NCI-H345 (cell line): Measurements from ENCODE around the gene TBC1D3I.
"Not testable (repeated sequence)": the region's sequence is repeated elsewhere in the genome, so short reads cannot be mapped to it uniquely, and the experiment has no call there.

Experiments
- DNase-seq: peaks from one replicate; lab custom pipeline; 2025; lab: John Stamatoyannopoulos, UW

TBC1D3I gene

DNA sequence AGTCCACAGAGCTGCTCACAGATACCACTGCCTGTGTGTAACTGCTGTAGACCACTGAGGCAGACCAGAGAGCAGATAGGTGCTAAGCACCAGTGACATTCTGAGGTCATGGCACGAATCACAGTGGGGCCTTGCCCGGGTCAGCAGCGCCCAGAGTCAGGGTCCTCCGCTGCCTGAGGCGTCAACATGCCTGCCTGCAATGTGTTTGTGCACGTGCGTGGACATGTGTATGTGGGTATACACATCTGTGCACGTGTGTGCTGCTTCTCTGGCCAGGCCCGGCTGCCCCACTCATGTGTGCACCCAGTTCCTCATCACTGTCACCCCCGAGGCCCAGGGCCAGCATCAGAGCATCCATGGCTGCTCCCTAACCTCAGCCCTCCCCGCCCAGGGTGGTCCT lies at the start of gene TBC1D3I:
Gene TBC1D3I, minus strand, starts transcription at position 101 of the 400 bp plus-strand sequence. CDS start 1,585 bp downstream, outside the sequence.
- not testable (repeated sequence) for DNase-seq

DNA sequence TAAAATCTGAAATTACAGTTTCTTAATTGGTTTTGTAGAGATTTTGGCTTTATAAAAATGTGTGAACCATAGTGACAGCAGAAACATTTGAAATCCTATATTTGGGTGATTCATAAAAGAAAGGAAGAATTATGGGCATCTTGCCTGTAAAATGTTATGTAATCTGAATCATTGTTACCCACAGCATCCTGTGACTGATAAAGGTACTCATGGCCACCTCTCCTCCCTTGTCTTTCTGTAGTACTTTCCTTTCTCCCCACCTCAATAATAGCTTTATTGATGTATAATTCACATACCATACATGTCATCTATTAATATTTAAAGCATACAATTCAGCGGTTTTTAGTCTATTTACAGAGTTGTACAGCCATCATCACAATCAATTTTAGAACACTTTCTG lies 30.8 kb upstream of the TBC1D3I start:
- not testable (repeated sequence) for DNase-seq

DNA sequence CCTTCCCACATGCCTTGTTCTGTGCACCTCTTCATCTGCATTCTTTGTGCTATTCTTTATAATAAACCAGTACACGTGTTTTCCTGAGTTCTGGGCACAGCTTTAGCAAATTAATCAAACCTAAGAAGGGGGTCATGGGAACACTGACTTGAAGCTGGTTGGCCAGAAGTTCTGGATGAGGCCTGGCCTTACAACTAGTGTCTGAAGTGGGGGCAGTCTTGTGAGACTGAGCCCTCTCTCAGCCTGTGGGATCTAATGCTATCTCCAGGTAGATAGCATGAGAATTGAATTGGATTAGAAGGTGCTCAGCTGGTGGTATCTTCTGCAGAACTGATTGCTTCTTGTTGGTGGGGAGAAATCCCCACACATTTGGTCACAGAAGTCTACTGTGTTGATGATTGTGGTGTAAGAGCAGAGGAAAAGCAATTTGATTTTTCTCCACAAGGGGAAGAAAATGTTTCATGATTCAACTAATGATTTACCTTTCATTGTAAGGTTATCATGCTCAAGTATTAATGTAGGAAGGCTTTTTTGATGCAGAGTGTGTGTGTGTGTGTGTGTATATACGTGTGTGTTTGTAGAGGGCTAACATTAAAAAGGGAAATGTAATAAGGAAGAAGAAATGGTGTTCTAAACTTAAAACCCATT lies 25.7 kb upstream of the TBC1D3I start:
- not testable (repeated sequence) for DNase-seq

DNA sequence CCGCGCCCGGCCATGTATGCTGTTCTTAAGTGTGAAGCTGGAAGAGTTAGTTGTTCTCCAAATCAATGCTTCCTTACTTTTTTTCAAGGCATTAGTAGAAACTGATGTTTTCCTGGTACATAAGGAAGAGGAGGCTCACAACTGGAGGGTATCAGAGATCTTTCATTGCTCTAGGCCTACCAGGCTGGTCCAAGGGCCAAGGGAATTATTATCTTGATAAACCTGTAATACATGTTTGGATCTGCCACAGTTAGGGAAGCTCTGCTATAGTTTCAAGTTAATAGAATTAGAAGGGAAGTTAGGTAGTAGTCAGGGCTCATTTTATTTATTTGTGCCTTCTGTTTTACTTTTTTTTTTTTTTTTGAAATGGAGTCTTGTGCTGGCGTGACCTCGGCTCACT lies 19.8 kb upstream of the TBC1D3I start:
- not testable (repeated sequence) for DNase-seq

DNA sequence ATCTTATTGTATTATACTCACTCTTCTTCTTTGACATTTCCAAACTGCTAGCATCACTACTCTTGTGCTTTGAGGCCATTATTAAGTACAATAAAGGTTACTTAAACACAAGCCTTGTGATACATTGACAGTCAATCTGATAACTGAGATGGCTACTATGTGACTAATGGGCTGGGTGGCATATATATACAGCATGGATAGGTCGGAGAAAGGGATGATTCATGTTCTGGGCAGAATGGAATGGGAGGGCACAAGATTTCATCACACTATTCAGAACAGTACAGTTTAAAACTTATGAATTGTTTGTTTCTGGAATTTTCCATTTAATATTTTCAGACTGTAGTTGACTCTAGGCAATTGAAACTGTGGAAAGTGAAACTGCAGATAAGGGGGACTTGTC lies 18.9 kb upstream of the TBC1D3I start:
- not testable (repeated sequence) for DNase-seq

DNA sequence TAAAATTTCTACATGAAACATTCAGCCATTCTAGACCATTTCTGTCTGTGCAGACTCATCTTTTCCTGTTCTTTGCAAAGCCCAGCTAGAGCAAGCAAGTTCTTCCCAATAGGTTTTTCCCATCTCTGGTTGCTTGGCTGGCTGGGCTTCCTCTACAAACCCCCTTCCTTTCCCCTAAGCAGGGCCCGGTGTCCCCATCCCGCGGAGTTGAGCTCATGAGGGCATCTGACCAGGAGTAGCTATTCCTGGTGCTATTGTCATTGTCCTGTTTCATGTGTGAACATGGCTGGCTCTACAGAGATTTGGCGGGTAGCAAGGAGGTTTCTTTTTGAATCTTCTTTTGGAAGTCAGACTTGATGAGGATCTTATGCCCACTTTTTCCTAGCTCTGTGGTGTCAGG lies 22.3 kb downstream of the TBC1D3I start:
- not testable (repeated sequence) for DNase-seq

DNA sequence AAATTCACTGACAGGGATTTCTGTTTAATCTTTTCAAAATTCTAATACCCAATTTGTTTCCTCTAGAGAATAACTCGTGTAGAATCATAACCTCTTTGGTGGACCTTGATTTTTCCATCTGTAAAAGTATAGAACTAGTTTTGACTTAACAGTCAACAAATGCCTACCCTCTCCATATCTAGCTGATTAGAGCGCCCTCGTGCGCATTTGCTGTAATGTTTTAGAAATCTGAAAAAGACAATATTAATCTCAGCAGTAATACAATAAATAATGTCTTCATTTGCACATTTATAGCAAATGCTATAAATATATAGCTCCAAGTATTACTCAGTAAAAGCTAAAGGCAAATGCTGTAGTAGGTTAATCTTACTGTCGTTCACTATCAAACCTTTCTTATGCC lies 34.7 kb downstream of the TBC1D3I start:
- not testable (repeated sequence) for DNase-seq

DNA sequence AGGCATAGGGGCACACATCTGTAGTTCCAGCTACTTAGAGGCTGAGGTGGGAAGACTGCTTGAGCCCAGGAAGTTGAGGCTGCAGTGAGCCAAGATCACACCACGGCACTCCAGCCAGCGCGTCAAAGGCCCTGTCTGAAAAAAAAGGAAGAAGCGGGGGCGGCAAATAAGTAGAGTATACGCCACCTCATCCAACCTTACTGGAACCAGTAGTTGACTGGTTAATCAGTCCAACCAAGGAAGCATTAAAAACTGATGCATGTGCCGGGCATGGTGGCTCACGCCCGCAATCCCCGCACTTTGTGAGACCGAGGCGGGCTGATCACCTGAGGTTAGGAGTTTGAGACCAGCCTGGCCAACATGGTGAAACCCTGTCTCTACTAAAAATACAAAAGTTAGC lies 41.4 kb downstream of the TBC1D3I start:
- DNase-seq: not testable (repeated sequence)

DNA sequence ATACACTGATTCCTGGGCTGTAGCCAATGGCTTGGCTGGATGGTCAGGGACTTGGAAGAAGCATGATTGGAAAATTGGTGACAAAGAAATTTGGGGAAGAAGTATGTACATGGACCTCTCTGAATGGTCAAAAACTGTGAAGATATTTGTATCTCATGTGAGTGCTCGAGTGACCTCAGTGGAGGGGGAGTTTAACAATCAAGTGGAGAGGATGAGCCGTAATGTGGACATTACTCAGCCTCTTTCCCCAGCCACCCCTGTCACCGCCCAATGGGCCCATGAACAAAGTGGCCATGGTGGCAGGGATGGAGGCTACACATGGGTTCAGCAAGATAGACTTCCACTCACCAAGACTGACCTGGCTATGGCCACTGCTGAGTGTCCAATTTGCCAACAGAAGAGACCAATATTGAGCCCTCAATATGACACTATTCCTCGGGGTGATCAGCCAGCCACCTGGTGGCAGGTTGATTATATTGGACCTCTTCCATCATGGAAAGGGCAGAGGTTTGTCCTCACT lies 42.7 kb downstream of the TBC1D3I start:
- DNase-seq: not testable (repeated sequence)

DNA sequence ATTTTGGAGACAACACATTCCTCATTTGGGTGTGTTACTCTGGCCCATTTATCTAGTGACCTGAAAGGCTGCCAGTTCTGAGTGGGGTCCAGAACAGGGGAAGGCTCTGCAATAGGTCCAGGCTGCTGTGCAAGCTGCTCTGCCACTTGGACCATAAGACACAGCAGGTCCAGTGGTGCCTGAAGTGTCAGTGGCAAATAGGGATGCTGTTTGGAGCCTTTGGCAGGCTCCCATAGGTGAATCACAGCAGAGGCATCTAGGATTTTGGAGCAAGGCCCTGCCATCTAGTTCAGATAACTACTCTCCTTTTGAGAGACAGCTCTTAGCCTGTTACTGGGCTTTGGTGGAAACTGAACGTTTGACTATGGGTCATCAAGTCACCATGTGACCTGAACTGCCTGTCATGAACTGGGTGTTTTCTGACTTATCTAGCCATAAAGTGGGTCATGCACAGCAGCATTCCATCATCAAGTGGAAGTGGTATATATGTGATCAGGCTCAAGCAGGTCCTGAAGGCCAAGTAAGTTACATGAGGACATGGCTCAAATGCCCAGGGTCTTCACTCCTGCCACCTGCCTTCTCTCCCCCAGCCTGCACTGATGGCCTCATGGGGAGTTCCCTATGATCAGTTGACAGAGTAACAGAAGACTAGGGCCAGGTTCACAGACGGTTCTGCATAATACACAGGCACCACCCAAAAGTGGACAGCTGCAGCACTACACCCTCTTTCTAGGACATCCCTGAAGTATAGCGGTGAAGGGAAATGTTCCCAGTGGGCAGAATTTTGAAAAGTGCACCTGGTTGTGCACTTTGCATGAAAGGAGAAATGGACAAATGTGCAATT lies 43.4 kb downstream of the TBC1D3I start:
- DNase-seq: not testable (repeated sequence)

DNA sequence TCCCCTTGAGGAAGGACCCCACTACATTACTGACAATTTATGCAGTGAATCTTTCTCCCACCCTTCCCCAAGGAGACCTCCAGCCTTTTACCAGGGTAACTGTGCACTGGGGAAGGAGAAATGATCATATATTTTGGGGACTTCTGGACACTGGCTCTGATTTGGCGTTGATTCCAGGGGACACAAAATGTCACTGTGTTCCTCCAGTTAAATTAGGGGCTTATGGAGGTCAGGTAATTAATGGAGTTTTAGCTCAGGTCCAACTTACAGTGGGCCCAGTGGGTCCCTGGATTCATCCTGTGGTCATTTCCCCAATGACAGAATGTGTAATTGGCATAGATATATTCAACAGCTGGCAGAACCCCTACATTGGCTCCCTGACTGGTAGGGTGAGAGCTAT lies 44.8 kb downstream of the TBC1D3I start:
- not testable (repeated sequence) for DNase-seq

DNA sequence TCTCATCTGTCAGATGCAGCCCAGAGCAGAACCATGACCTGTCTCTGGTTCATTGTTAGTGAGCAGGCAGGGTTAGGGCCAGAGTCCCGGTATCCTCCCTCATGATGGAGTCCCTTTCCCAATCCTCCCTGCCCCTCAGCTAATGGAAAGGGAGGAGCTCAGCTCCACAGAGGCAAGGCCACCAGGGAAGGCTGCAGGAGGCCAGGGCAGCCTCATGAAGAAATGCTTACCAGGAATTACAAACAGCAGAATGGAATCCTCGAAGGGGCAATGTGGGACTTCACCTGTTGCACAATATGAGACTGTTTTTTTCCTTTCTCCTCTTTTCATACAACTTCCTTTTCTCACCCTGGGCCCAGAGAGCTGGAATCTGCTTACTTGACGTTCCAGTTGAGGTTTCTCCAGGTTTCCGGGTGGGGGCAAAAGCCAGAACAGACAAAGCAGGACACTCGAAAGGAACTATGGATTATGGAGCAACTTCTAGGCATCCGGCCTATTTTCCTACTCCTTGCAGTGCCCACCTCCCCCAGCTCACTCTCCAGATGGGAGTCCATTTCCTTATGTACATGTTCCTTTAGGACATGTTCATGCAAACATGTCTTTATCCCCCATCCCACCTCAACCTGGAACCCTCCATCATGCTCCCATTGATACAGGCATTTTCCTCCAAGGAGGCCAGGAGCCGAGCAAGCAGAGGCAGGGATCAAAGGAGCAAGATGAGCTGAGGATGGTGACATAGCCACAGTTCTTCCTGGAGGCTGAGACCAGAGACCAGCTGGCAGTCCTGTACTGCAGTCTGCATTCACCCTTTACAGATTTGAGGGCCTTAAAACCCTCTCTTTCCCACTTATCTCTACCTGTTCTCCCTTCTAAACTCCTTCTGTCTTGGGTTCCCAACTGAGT lies 48.7 kb downstream of the TBC1D3I start:
- not testable (repeated sequence) for DNase-seq

DNA sequence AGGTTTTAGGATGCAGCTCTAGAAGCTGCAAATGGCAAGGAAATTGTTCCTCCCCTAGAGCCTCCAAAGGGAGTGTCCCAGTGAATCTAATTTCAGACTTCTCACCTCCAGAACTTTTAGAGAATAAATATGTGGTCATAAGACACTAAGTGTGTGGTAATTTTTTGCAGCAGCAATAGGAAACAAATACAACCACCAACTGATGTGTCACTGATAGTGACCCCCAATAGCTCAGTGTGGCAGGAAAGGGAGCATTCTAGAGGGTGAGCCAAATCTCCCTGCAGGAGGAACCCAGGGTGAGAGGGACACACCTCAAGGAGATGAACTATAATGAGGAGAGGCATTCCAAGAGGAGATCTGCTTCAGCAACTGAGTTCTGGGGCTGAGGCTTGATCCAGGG lies 49.5 kb downstream of the TBC1D3I start:
- no peak for DNase-seq

DNA sequence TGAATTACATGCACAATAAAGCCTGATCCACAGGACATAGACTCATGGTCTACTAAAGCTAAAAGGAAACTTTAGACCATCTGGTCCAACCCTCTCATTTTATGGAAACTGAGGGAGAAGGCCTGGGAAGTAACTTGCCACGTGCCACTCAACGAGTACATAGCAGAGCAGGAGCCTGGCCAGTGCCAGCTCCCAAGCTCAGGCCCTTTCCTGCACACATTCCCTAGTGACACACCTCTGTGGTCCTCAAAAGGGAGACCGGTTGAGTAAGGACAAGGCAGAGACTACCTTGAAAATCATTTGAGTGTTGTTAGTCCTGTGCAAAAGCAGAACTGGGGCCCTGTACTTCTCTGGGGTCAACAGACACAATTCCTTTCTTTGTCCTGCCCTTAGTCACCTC lies 50.7 kb downstream of the TBC1D3I start:
- no peak for DNase-seq

DNA sequence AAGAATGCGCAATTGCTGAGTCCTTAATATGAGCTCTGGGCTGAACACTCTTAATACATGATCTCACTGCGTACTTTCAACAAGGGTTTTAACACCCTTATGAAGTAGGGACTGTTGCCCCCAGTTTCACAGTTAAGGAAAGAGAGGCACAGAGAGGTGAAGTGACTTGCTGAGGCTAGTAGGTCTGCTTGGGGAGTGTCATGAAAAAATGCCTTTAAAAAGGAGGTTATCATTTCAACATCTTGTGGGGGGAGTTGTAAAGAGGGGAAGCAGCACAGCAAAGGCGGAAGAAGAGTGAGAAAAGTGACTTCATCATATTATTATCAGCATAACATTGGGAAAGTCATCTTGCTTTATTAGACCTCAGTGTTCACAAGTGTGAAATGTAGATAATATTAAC lies 51.4 kb downstream of the TBC1D3I start:
- no peak for DNase-seq

DNA sequence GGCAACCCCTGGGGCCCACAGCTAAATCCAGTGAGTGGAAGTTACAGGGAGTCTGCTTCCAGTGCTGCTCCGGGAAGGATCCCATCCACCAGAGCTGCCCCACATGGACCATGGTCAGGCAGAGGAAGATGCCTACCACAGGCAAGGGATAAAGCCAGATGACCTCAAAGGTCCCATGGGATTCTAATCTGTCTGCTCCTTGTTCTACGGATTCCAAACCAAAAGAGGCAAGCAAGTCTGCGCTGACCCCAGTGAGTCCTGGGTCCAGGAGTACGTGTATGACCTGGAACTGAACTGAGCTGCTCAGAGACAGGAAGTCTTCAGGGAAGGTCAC lies 52.1 kb downstream of the TBC1D3I start:
- no peak for DNase-seq

DNA sequence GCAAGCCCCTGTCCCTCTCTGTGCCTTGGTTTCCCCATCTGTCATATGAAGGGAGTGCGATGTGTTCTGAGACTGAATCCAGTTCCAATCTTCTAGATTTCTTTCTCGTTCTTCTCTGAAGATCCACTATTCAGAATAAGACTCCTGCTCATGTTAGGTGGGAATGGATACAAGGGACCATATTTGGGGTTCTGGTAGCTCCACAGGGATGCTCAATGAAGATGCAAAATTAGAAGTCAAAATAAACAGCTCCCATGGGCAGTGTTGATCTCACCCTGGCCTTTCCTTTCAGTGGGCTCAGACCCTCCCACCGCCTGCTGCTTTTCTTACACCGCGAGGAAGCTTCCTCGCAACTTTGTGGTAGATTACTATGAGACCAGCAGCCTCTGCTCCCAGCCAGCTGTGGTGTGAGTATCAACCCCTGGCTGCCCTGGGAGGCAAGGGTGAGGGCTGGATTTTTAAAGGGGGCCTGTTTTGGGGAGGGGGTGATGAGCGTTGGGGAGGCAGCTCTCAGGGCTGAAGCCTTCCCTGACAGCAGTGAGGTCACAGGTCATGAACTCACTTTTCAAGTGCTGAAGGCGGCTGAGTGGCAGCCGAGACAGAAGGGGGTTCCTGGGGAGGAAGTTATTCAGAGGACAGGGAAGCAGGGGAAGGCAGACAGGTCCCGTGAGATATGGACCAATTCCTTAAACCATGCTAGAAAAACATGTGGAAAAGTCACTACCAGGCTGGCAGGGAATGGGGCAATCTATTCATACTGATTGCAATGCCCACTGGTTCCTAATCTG lies 52.7 kb downstream of the TBC1D3I start:
- DNase-seq: not testable (repeated sequence)

DNA sequence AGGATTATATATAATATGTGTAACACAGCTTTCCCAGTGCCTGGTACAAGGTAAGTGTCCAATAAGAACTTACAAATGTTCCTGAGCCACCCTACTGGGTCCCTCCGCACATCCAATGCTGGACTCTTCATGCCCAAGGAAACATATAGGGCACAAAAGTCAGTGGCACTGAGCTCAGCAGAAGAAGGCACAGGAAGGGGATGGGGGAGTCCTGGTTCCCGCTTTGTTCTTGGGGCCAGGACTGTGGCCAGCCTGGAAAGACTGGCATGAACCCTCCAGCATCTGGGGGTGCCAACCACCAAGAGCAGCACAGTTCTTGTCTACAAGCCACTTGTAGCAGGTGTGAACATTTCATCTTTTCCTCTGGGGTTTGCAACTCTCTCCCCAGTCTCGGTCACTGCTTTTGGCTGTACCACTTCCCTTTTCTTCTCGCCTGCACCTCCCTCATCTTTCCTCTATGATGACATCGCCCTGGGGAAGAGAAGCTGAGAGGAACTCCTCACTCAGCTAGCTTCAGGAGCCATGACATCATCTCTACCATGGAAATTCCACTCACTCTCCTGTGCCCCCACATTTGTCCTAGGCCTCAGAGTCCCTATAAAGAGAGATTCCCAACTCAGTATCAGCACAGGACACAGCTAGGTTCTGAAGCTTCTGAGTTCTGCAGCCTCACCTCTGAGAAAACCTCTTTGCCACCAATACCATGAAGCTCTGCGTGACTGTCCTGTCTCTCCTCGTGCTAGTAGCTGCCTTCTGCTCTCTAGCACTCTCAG lies 53.7 kb downstream of the TBC1D3I start, which contains the start of gene CCL4L2:
Gene CCL4L2, plus strand, starts transcription at position 625 of the 773 bp plus-strand sequence.
- not testable (repeated sequence) for DNase-seq

DNA sequence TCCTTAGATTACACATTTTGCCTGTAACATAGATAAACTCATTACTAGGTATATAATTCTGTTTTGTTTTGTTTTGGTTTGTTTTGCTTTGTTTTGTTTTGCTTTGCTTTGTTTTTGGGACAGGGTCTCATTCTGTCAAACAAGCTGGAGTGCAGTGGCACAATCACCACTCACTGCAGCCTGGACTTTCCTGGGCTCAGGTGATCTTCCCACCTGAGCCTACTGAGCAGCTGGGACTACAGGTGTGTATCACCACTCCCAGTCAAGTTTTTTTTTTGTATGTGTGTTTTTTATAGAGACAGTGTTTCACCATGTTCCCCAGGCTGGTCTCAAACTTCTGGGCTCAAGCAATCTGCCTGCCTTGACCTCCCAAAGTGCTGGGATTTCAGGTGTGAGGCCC lies 54.8 kb downstream of the TBC1D3I start:
- no peak for DNase-seq

DNA sequence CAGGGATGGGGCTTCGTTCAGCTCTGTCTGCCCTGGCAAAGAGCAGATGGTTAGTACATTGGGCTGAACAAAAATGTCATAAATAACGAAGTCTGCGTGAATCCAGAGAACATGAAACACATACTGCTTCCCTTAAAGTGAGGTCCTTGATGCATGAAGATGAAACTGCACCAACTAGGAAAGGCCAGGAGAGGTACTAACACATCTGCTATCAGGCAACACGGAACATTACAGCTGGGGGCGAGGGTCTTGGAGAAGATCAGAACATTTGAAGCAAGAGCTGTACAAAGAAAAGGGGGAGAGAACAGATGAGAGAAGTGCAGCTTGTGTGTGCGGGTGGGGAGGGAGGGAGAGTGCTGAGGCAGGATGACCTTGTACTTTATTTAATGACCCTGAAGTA lies 57.0 kb downstream of the TBC1D3I start:
- not testable (repeated sequence) for DNase-seq

DNA sequence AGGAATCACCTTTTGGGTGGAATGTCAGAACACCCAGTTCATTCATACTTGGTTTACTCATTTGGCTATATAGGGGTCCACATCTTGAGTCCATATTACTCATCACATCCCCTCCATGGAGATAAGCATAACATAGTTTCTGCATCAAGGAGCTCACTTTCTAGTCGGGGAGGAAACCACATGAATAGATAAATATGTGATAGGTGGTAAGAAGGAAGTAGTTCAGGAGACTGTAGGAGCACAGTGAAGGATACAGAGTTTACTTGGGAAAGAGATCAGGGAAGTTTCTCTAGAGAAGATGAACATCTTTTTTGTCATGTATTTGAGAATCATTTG lies 57.9 kb downstream of the TBC1D3I start:
- not testable (repeated sequence) for DNase-seq
